Measurements from ENCODE around the gene ADAMTS14.

The ADAMTS14 gene

DNA sequence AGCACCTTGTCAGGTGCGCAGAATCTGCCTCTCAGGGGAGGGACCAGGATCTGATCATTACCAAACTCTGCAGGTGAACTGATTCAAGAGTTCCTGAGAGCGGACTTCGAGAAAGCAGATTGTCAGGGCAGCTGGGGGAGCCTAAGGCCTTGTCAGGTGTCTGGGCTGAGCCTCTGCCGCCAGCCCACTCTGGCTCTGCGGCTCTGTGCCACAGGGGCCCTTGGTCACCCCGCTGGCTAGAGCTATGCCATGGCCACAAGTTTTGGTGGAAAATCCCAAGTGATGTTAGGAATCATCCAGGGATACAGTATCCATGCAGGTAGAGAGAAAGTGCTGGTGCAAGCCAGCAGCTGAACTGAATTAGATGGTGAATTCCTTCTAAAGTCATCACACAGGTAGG, 4.2 kb downstream of the ADAMTS14 start:
- Histone ChIP-seq H3K4me1 (peaks cover 25% of the 10 kb centered on the region), H3K9ac (no peak overlapping the region), H3K9me3 (no peaks in the 10 kb centered on the region), H3K4me3 (no peak overlapping the region), H3K27ac (no peak overlapping the region), H4K20me1 (peaks cover 18% of the 10 kb centered on the region), H3K36me3 (no peaks in the 10 kb centered on the region), H3K27me3 (peaks cover 33% of the 10 kb centered on the region), H3K4me2 (no peak overlapping the region)
- TF ChIP-seq Cebpa-rat (IDR thresholded peaks at IDR 0.05): no peak

DNA sequence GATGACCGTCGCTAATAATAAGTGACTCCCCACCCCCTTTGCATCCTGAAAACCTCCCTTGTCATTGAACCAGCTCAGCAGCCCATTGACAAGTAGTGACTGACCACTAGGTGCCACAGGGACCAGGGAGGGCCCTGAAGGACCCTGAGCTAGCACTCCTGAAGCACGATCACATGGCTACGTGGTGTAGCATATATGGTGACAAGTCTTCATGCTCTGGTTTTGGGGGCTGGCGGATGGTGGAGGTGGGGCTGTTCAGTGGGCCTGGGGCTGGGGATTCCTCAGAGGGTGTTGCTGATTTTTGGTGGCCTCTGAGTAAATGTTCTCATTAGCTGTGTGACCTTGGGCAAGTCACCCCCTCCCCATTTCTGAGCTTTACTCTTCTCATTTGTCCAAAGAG, 4.7 kb downstream of the ADAMTS14 start:
- Histone ChIP-seq H3K4me3 (no peak overlapping the region), H3K36me3 (no peaks in the 10 kb centered on the region), H3K4me1 (peaks cover 24% of the 10 kb centered on the region), H3K27me3 (peaks cover 29% of the 10 kb centered on the region), H3K4me2 (no peak overlapping the region), H3K27ac (no peak overlapping the region), H3K9ac (no peak overlapping the region), H3K9me3 (no peaks in the 10 kb centered on the region), H4K20me1 (peaks cover 18% of the 10 kb centered on the region)
- TF ChIP-seq Cebpa-rat (IDR thresholded peaks at IDR 0.05): no peak

DNA sequence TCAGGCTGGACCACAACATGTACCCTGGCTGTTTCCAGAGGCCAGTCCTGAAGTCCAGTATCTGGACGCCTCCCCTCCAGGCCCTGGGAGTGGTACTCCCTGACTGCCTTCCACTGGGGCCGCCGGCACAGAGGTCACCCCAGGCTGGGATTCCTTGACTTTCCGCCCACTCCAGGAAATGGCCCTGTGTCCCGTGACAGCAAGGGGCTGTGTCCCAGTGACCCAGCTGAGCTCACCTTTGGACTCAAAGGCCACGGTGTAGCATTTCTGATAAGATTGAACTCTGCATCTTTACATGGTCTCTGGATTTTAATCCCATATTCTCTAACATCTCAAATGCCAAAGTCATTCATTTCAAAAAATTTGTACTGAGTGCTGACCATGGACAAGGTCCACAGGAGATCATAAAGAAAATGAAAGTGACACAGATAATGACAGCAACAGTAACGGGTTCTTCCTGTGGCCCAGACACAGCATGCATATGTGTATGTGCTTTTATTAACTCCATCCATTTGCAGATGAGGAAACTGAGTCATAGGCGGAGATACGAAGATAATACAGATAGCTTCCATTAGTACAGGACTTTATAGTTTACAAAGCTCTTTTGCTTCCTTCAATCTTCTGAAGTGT, 5.4 kb downstream of the ADAMTS14 start:
- H3K27me3 ChIP-seq: peaks cover 24% of the 10 kb centered on the region
- no peak overlapping the region for H3K4me2 ChIP-seq
- peaks cover 15% of the 10 kb centered on the region for H4K20me1 ChIP-seq
- H3K36me3 ChIP-seq: no peaks in the 10 kb centered on the region
- no peak overlapping the region for H3K9ac ChIP-seq
- H3K4me3 ChIP-seq: no peak overlapping the region
- no peak overlapping the region for H3K27ac ChIP-seq
- H3K4me1 ChIP-seq: peaks cover 19% of the 10 kb centered on the region
- H3K9me3 ChIP-seq: no peaks in the 10 kb centered on the region
- TF ChIP-seq Cebpa-rat (IDR thresholded peaks at IDR 0.05): no peak

DNA sequence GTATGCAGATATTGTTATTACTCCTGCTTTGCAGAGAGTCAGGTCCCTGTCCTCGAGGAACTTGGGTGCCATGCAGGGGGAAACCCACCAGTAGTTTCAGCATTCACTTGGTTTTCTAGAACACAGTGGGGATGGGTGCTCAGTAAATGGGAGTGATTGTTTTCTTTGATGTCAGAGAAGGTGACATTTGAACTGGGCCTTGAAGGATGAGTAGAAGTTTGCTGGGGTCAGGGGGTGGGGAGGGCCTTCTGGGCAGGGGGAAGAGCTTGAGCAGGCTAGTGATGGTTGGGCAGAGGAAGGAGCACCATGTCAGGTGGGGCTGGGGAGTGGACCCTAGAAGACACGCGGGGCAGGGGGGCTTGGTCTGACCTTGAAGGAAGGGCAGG, 5.9 kb downstream of the ADAMTS14 start:
- H3K9ac ChIP-seq: no peak overlapping the region
- TF ChIP-seq Cebpa-rat (IDR thresholded peaks at IDR 0.05): no peak
- no peak overlapping the region for H3K27ac ChIP-seq
- no peaks in the 10 kb centered on the region for H3K36me3 ChIP-seq
- H3K4me1 ChIP-seq: peaks cover 20% of the 10 kb centered on the region
- H3K9me3 ChIP-seq: no peaks in the 10 kb centered on the region
- H4K20me1 ChIP-seq: peaks cover 10% of the 10 kb centered on the region
- H3K4me2 ChIP-seq: no peak overlapping the region
- no peak overlapping the region for H3K4me3 ChIP-seq
- peaks cover 18% of the 10 kb centered on the region for H3K27me3 ChIP-seq

DNA sequence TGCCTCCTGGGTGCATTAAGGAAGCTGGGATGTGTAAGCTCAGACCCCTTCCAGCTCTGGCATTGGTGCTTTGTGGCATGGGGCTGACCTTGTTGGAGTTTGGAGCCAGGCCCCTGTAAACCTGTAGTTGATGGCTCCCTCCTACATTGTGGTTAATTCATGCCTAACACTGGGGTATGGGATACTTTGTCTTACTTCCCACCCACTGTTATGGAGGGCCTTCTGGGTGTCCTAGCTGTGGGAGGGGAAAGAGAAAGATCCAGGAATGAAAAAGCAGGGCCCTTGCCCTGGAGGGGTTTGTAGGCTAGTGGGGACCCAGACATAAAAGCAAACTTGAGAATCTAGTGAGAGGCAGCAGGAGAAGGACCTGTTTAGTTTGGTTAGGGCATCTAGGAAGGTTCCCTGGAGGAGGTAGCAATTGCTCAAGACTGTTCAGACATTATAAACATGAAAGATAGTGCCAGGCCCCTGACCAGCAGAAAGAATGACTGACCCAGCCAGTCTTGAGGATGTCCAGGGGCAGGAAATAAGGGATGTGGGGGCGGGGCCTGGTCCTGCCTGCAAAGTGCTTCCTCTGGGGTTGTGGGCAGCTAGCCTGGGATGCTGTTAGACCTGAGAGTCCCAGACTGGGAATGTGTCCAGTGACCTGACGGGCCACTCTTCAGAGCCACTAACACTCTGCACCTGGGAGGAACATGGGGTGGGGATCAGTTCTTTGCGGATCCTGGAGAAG, 6.6 kb downstream of the ADAMTS14 start:
- H3K9ac ChIP-seq: no peak overlapping the region
- peaks cover 25% of the 10 kb centered on the region for H3K4me1 ChIP-seq
- H3K27ac ChIP-seq: no peak overlapping the region
- peak overlapping the region; percentile 28; the same call in 1 of the 2 replicates for H3K4me2 ChIP-seq
- no peaks in the 10 kb centered on the region for H3K36me3 ChIP-seq
- H4K20me1 ChIP-seq: peaks cover 4% of the 10 kb centered on the region; the same call in 1 of the 2 replicates
- H3K4me3 ChIP-seq: no peak overlapping the region
- TF ChIP-seq Cebpa-rat (IDR thresholded peaks at IDR 0.05): no peak
- H3K9me3 ChIP-seq: no peaks in the 10 kb centered on the region
- H3K27me3 ChIP-seq: peaks cover 12% of the 10 kb centered on the region; the same call in 1 of the 2 replicates

DNA sequence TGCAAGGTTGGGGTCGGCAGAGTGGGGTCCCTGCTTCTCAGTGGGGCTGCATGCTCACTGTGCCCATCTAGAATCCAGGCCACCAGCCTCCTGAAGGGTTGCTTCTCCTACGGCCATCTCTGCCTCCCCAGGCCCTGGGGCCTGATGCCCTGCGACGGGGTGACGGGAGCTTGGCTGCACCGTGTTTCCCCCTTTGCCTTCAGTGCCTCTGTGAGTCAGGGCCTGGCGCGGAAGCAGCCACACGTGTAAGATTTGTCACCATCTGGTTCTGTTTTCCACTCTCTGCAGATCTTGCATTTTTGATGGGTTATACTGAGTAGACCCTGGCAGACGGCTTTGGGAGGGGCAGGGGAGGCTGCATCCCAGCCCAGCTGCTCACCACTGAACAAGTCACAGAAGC, 7.2 kb downstream of the ADAMTS14 start:
- no peak for TF ChIP-seq Cebpa-rat (IDR thresholded peaks at IDR 0.05)
- Histone ChIP-seq H3K4me1 (peaks cover 25% of the 10 kb centered on the region), H3K36me3 (no peaks in the 10 kb centered on the region), H3K27me3 (0 out of 2 replicates have a peak, but pooled peaks cover 6% of the 10 kb centered on the region), H3K4me3 (no peak overlapping the region), H3K9ac (no peak overlapping the region), H3K4me2 (peak overlapping the region; percentile 28; the same call in 1 of the 2 replicates), H3K9me3 (no peaks in the 10 kb centered on the region), H3K27ac (no peak overlapping the region), H4K20me1 (no peaks in the 10 kb centered on the region)

DNA sequence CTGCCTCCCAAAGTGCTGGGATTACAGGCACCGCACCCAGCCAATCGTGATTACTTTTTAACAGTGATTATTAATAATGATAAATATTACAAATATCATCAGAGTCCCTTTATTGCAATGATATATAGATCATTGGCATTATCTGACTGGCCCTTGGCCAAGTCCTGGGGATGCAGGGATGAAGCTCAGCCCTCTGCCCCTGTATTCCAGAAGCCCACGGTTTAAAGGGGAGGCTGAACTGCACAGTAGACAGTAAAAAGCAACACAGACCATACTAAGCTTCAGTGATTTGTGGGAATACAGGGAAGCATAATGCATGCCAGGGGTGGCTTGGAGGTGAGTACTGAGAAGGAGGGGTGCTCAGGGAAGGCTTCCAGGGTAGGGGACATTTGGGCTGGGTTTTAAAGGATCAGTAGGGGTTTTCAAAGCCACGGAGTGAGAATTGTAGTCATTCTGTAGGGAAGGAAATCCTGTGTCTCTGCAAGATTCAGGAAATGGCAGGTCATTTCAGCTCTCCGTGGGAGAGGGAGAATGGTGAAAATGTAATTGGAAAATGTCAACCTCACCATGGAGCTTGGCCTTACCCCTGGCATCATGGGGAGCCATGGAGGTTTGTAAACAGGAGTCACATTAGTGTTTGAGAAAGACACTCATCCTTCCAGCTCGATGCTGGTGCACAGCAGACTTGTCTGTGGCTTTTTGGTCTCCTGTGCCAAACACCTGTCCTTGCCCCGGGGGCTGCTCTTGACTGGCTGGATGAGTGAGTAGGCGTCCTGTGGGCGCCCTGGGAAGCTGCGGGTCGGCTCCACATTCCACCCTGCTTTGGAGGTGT, 8.8 kb downstream of the ADAMTS14 start:
- H3K4me2 ChIP-seq: no peak overlapping the region
- no peak overlapping the region for H3K27ac ChIP-seq
- peaks cover 25% of the 10 kb centered on the region for H3K4me1 ChIP-seq

DNA sequence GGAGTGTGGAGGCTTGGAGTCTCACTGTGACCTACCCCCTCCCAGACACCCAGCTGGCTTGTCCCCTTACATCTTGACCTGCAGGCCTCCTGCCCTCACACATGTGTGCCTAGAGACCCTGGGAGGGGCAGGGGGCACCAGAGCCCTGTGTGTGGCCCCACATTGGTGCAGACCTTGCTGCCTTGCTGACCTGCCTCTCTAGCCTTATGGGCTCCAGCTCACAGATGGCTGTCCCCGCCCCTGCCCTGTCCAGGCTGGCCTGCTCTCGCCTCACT, 9.4 kb downstream of the ADAMTS14 start:
- Histone ChIP-seq H3K27me3 (no peaks in the 10 kb centered on the region), H3K9ac (no peak overlapping the region), H3K4me1 (peaks cover 25% of the 10 kb centered on the region), H3K9me3 (no peaks in the 10 kb centered on the region), H3K27ac (no peak overlapping the region), H3K4me3 (no peak overlapping the region), H4K20me1 (no peaks in the 10 kb centered on the region), H3K36me3 (no peaks in the 10 kb centered on the region), H3K4me2 (no peak overlapping the region)
- no peak for TF ChIP-seq Cebpa-rat (IDR thresholded peaks at IDR 0.05)

More for the DNA sequence above, 8.8 kb downstream of the ADAMTS14 start:
- Histone ChIP-seq H3K4me3 (no peak overlapping the region), H3K27me3 (no peaks in the 10 kb centered on the region), H3K9ac (no peak overlapping the region), H3K9me3 (no peaks in the 10 kb centered on the region), H4K20me1 (no peaks in the 10 kb centered on the region), H3K36me3 (no peaks in the 10 kb centered on the region)
- TF ChIP-seq Cebpa-rat (IDR thresholded peaks at IDR 0.05): no peak

DNA sequence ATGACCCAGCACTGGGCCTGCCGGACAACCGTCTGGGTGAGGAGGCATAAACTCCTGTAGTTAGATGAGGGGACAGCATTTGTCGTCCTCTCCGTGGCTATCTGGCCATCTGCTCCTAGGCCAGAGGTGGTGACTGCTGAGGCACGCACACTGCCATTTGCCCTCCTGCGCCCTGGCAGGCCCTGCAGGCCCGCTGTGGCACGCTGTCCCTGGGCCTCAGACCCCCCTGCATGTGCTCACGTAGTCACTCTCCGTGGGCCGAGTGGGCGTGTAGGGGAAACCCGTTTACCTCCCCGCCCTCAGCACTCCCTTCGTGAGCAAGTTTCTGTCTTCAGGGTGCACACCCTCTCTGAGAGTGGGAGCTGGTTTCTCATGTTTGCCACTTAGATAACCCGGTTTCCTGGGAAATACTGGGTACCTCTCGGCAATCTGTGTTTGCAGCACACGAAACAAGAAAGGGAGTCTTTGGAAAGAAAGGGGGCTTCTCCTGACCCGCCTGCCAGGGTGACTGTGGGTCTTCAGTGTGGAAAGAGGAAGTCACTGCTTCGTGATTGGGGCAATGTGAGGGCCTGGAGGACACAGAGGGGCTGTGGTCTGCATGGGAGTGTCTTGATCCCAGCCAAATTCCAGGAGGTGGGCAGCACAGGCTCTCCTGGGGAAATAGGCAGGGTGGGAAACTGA, 10.8 kb downstream of the ADAMTS14 start:
- H3K36me3 ChIP-seq: no peaks in the 10 kb centered on the region
- H3K27ac ChIP-seq: no peak overlapping the region
- no peaks in the 10 kb centered on the region for H3K9me3 ChIP-seq
- TF ChIP-seq Cebpa-rat (IDR thresholded peaks at IDR 0.05): no peak
- no peak overlapping the region for H3K4me2 ChIP-seq
- H3K9ac ChIP-seq: no peak overlapping the region
- H3K4me1 ChIP-seq: peaks cover 25% of the 10 kb centered on the region
- H3K27me3 ChIP-seq: no peaks in the 10 kb centered on the region
- H3K4me3 ChIP-seq: no peak overlapping the region
- no peaks in the 10 kb centered on the region for H4K20me1 ChIP-seq
